Prostate gland (tissue), 2 donors: Measurements from ENCODE around the gene CPNE4. TPM values are rescaled to one million over a fixed set of nuclear protein-coding genes. Genes with fewer than 3 reads are reported as not detected.

Source experiments
- DNase-seq: peaks from one replicate; pipeline ENCODE4 v3.0.0-alpha.2; 2019; ENCODE audit warnings: low spot score
- H3K27ac ChIP-seq, 2 donors: fragments of 200-600 bp; sonication (generic); 2 replicates each; pipeline ENCODE4 v1.5.1; 2017 to 2019
- H3K27me3 ChIP-seq: fragments of 200-600 bp; sonication (generic); replicated peaks from 2 replicates; pipeline ENCODE4 v1.5.1; 2019; ENCODE audit not compliant: insufficient read depth
- H3K36me3 ChIP-seq, 2 donors: fragments of 200-600 bp; sonication (generic); 1 replicate in 1 of 2; 2 replicates in 1 of 2; pipeline versions ENCODE4 v1.5.1 to v1.8.1; 2017 to 2019
- H3K4me1 ChIP-seq: fragments of 200-600 bp; sonication (generic); replicated peaks from 2 replicates; pipeline ENCODE4 v1.5.1; 2019
- H3K4me3 ChIP-seq, 2 donors: fragments of 200-600 bp; sonication (generic); 2 replicates each; pipeline ENCODE4 v1.5.1; 2017 to 2019
- H3K9me3 ChIP-seq: fragments of 200-600 bp; sonication (generic); 2 replicates; pipeline ENCODE4 v1.5.1; 2017
- POLR2A ChIP-seq: fragments of 450-650 bp; IDR thresholded peaks from one replicate; pipeline ENCODE4 v1.6.1; 2016; ENCODE audit warnings: antibody characterized with exemption, mild to moderate bottlenecking
- POLR2AphosphoS5 ChIP-seq: sonication (generic); formaldehyde crosslinking; IDR thresholded peaks from one replicate; pipeline ENCODE4 v1.6.1; 2017; ENCODE audit warnings: antibody characterized with exemption
- WGBS: methylation state at CpG from one replicate; pipeline ENCODE4 v1.1.5; 2018; 5-methylcytosine and 5-hydroxymethylcytosine counted together
- intact Hi-C: fragments of 100-400 bp; cut with DNase I; formaldehyde crosslinking; loops from one replicate; pipeline ENCODE4 v1.14.2; 2022
- total RNA-seq, 2 donors: library from RNA; depleted of rRNA; stranded (reverse); fragments of >200 nt; gene quantifications; one replicate each; pipeline ENCODE4 v1.1.0, GENCODE V29; 2016
- TF ChIP-seq, protein P1 (sequence below), 4 experiments: fragments of 200-600 bp in 2 of 4; fragments of 450-650 bp in 2 of 4; sonication (generic) in 2 of 4; IDR thresholded peaks; 1 replicate in 3 of 4; 2 replicates in 1 of 4; pipeline ENCODE4 v1.5.1; 2016 to 2019; ENCODE audit warnings: antibody characterized with exemption in 4 of 4, mild to moderate bottlenecking in 2 of 4, moderate library complexity in 2 of 4

CPNE4 gene
- total RNA-seq, 2 donors from 2014 or later = 39.9 to 68.2 TPM

DNA sequence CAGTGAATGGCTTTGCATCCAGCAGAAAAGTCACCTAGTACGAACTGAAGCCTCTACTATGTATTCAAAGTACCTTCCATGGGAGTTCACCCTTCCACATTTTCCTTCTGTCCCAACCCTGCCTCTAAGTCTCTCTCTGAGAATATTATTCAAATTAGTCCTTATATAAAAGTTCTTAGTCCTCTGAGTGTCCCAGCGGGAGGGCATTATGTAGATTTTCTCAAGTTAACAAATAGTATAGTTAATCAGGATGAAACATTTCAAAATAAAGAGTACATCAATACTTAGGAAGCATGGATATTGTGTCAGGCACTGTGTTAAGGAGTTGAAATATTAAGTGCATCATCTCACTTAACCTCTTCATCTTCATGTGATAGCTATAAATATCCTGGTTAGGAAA lies 223.3 kb downstream of the CPNE4 start:
- no peak overlapping the region for H3K27ac ChIP-seq
- TF ChIP-seq POLR2AphosphoS5 = no peak
- TF ChIP-seq, protein P1, sequence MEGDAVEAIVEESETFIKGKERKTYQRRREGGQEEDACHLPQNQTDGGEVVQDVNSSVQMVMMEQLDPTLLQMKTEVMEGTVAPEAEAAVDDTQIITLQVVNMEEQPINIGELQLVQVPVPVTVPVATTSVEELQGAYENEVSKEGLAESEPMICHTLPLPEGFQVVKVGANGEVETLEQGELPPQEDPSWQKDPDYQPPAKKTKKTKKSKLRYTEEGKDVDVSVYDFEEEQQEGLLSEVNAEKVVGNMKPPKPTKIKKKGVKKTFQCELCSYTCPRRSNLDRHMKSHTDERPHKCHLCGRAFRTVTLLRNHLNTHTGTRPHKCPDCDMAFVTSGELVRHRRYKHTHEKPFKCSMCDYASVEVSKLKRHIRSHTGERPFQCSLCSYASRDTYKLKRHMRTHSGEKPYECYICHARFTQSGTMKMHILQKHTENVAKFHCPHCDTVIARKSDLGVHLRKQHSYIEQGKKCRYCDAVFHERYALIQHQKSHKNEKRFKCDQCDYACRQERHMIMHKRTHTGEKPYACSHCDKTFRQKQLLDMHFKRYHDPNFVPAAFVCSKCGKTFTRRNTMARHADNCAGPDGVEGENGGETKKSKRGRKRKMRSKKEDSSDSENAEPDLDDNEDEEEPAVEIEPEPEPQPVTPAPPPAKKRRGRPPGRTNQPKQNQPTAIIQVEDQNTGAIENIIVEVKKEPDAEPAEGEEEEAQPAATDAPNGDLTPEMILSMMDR (IDR thresholded peaks at IDR 0.05) = no peak
- no peak for TF ChIP-seq POLR2A
- H3K36me3 ChIP-seq = no peaks in the 10 kb centered on the region
- 85% methylated on average over 2 of the region's 2 CpGs for WGBS
- no peak overlapping the region for H3K4me3 ChIP-seq
- no peaks in the 10 kb centered on the region for H3K27me3 ChIP-seq
- intact Hi-C loops = no loop called here
- H3K4me1 ChIP-seq = no peaks in the 10 kb centered on the region
- no peaks in the 10 kb centered on the region for H3K9me3 ChIP-seq
- no peak for DNase-seq

DNA sequence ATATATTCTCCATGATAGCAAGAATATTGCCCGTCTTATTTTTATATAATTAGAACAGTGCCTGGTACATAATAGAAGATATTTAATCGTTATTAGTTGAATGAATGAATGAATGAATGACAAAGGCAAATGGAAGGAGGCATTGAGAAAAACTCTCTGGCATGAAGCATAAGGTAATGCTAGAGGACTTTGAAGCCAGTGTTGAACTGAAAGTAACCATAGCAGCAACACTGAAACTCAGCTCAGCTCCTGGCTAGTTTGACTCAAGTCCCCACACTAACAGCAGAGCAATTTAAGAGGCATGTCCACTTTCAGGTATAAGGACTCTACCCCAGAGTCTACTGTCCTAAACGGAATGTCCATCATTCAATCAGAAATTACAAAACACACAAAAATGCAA lies 227.0 kb downstream of the CPNE4 start:
- WGBS = 92% methylated on average over 3 of the region's 3 CpGs
- no peaks in the 10 kb centered on the region for H3K9me3 ChIP-seq
- H3K27ac ChIP-seq = no peak overlapping the region
- no peaks in the 10 kb centered on the region for H3K4me1 ChIP-seq
- H3K27me3 ChIP-seq = no peaks in the 10 kb centered on the region
- H3K36me3 ChIP-seq = no peaks in the 10 kb centered on the region
- no peak overlapping the region for H3K4me3 ChIP-seq
- intact Hi-C loops = no loop called here
- TF ChIP-seq POLR2A = no peak
- TF ChIP-seq POLR2AphosphoS5 = no peak
- TF ChIP-seq, protein P1 (IDR thresholded peaks at IDR 0.05) = no peak
- DNase-seq = no peak

DNA sequence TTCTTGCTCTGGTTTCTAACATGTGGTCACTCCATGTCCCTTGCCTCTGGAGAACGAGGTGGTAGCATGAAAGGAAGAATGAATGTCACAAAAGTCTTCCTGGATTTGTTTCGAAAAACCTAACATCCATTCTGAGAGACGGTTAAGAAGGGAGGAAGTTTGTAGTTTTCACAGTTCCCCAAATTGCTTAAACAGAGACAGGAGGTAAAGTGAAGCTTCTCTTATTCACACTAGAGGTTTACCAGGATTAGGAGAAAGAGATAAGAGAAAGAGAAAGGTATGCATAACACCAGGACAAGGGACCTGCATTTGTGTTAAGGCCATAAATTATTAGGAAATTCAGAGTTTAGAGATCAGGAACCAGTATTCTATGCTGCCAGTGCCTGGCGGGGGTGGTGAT lies 228.1 kb downstream of the CPNE4 start:
- intact Hi-C loops = no loop called here
- H3K4me1 ChIP-seq = no peaks in the 10 kb centered on the region
- H3K27ac ChIP-seq = no peak overlapping the region
- no peaks in the 10 kb centered on the region for H3K9me3 ChIP-seq
- DNase-seq = no peak
- no peaks in the 10 kb centered on the region for H3K36me3 ChIP-seq
- WGBS = 73% methylated on average over 4 of the region's 4 CpGs
- no peaks in the 10 kb centered on the region for H3K27me3 ChIP-seq
- TF ChIP-seq POLR2AphosphoS5 = no peak
- TF ChIP-seq, protein P1 (IDR thresholded peaks at IDR 0.05) = no peak
- no peak for TF ChIP-seq POLR2A
- H3K4me3 ChIP-seq = no peak overlapping the region

DNA sequence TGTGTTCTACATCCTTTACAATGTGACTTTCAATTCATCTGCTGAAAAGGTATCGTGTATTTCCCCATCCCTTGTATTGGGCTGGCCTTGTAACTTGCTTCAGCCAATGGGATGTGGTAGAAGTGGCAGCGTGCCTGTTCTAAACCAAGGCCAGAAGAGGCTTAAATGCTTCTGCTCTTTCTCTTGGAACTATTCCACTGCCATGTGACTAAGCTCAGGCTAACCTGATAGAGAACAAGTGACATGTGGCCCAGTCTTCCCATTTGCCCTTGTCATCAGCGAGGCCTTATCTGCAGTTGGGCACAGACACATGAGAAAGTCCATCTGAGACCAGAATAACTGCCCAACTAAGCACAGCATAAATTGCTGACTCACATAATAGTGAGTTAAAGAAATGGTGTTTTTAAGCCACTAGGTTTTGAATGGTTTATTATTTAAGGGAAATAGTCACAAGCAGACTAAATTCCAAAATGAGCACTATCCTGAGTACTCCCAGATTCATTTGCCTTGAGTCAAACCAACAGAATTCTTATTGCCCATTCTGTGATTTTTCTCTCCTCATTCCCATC lies 230.2 kb downstream of the CPNE4 start:
- H3K36me3 ChIP-seq = no peaks in the 10 kb centered on the region
- no peak for TF ChIP-seq POLR2A
- TF ChIP-seq POLR2AphosphoS5 = no peak
- TF ChIP-seq, protein P1 (IDR thresholded peaks at IDR 0.05) = no peak
- no peak overlapping the region for H3K4me3 ChIP-seq
- WGBS = 83% methylated on average over 3 of the region's 3 CpGs
- no peak overlapping the region for H3K27ac ChIP-seq
- intact Hi-C loops = no loop called here
- no peaks in the 10 kb centered on the region for H3K27me3 ChIP-seq
- no peaks in the 10 kb centered on the region for H3K9me3 ChIP-seq
- no peak for DNase-seq
- H3K4me1 ChIP-seq = no peaks in the 10 kb centered on the region

DNA sequence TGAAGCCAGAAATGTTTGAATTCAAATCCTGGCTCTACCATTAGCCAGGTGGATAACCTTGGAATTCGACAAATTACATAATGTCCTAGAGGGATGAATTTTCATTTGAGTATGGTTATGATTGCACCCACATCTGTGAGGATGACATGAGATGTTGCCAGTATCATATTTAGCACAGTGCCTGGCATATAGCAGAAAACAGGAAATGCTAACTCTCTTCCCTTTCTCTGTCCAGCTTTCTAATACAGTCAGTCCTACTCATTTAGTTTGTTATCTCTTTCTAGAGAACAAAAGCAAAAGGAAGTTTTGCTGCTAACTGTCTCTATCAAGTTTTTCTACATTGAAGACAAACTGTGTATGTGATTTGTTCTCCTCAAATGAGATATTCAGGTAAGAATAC lies 231.7 kb downstream of the CPNE4 start:
- Histone ChIP-seq H3K4me1 (no peaks in the 10 kb centered on the region), H3K27ac (no peak overlapping the region), H3K27me3 (no peaks in the 10 kb centered on the region), H3K36me3 (no peaks in the 10 kb centered on the region), H3K4me3 (no peak overlapping the region), H3K9me3 (no peaks in the 10 kb centered on the region)
- WGBS = 89% methylated on average over 1 of the region's 1 CpG
- intact Hi-C loops = no loop called here
- no peak for DNase-seq
- no peak for TF ChIP-seq POLR2A
- TF ChIP-seq, protein P1 (IDR thresholded peaks at IDR 0.05) = no peak
